ENCODE results near the gene ADTRP.
A peak's percentile ranks its signal among the peaks of the same experiment; 100 is the strongest.

ADTRP gene

GRCh38 chr6:11764250-11764604 is 14.4 kb downstream of the ADTRP start:
- Histone ChIP-seq H3K36me3 (ENCODE audit: control insufficient read depth in 1 of 2, insufficient read depth in 2 of 2, low read length in 2 of 2) (no peaks in the 10 kb centered on the region), H3K9me3 (ENCODE audit: control insufficient read depth in 1 of 2, low read length in 2 of 2) (no peaks in the 10 kb centered on the region), H3K27ac (ENCODE audit: low read length) (peak overlapping the region; percentile 64), H3K4me3 (ENCODE audit: low read depth in 1 of 2, low read length in 2 of 2) (no peak overlapping the region), H3K4me1 (ENCODE audit: control insufficient read depth in 1 of 2, insufficient read depth in 2 of 2, low read length in 2 of 2) (peaks cover 8 to 35% of the 10 kb centered on the region in 2 donors), H3K27me3 (ENCODE audit: low read depth, low read length) (no peaks in the 10 kb centered on the region)

DNA sequence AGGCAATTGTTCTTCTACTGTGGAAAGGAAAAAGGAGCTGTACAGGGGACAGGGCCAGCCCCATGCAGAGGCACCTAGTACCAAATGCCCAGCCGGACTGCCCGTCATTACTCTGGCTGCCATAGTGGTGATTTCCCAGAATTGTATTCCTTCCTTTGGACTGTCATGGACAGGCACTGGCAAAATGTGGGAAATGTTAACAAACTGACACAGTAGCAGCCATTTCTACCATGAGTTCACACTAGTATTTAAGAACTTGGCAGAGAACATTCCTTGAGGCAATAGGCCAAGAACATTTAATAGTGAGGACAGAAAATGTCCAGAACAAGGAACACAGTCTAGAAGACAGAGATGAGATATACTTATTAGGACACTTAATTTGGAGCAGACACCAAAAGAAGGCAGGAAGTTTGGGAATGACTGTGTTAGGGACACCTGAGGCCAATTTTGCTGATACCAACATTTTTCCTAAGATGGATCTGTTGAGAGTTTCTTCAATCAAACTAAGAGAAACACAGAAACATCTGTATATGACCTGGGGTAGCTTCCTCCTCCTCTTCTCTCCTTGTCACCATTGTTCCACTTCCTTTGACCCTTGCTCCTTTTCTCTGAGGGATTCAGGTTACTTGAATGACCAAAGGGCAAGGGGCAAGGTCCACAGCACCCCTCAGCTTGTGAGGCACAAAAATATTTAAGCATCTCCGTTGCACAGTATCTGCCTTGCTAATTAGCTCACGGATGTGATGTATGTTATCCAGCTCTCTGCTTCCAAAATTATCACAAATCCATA is 14.9 kb downstream of the ADTRP start:
- no peaks in the 10 kb centered on the region for H3K27me3 ChIP-seq (ENCODE audit: low read depth, low read length)
- no peaks in the 10 kb centered on the region for H3K36me3 ChIP-seq (ENCODE audit: control insufficient read depth in 1 of 2, insufficient read depth in 2 of 2, low read length in 2 of 2)
- no peaks in the 10 kb centered on the region for H3K9me3 ChIP-seq (ENCODE audit: control insufficient read depth in 1 of 2, low read length in 2 of 2)
- peaks cover 8 to 32% of the 10 kb centered on the region in 2 donors for H3K4me1 ChIP-seq (ENCODE audit: control insufficient read depth in 1 of 2, insufficient read depth in 2 of 2, low read length in 2 of 2)
- H3K27ac ChIP-seq (ENCODE audit: low read length), result peak overlapping the region; percentile 64
- no peak overlapping the region for H3K4me3 ChIP-seq (ENCODE audit: low read depth in 1 of 2, low read length in 2 of 2)

GRCh38 chr6:11762794-11763459 is 15.7 kb downstream of the ADTRP start:
- H3K36me3 ChIP-seq (ENCODE audit: control insufficient read depth in 1 of 2, insufficient read depth in 2 of 2, low read length in 2 of 2), result no peaks in the 10 kb centered on the region
- peak overlapping the region; percentile 64 for H3K27ac ChIP-seq (ENCODE audit: low read length)
- H3K4me3 ChIP-seq (ENCODE audit: low read depth in 1 of 2, low read length in 2 of 2), result no peak overlapping the region
- H3K27me3 ChIP-seq (ENCODE audit: low read depth, low read length), result no peaks in the 10 kb centered on the region
- H3K4me1 ChIP-seq (ENCODE audit: control insufficient read depth in 1 of 2, insufficient read depth in 2 of 2, low read length in 2 of 2), result peaks cover 8 to 32% of the 10 kb centered on the region in 2 donors
- H3K9me3 ChIP-seq (ENCODE audit: control insufficient read depth in 1 of 2, low read length in 2 of 2), result no peaks in the 10 kb centered on the region

DNA sequence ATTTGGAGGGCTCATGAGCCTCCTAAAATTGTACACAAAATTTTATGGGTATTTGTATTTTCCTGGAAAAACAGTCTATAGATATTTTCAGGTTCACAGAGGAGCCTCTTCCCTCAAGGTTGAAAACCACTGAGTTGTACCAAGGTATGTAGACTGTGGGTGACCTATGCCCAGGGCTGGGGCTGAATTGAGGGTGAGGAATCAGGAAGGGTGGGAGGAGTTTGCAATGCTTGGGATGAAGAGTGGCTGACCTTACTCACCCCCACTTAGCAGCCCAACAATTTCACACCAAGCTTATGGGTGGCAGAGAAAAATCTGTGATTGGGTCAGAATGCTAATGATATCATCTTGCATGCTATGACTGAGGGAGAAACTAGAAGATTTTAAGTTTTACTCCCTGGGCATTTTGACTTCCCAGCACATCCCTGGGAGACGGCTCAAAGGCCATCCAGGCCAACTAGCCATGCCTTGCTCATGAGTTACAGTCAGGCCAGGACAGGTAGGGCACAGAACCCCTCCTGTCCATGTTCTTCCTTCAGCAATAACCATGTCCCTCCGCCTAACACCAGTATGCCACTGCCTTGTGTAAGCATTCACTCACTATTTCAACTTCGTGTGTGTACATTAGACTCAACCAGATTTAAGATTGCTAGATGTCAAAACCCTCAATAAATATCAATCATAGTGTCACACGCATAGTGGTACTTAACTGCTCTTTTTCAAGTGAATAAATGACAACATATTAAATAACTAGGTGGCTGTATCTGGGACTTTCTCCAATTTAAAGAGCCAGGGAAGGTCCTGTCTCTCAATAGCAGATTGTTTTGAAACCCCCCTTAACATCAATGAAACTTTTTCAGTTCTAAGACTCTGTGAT is 16.6 kb downstream of the ADTRP start:
- peaks cover 6 to 31% of the 10 kb centered on the region in 2 donors for H3K4me1 ChIP-seq (ENCODE audit: control insufficient read depth in 1 of 2, insufficient read depth in 2 of 2, low read length in 2 of 2)
- H3K36me3 ChIP-seq (ENCODE audit: control insufficient read depth in 1 of 2, insufficient read depth in 2 of 2, low read length in 2 of 2), result no peaks in the 10 kb centered on the region
- no peak overlapping the region for H3K4me3 ChIP-seq (ENCODE audit: low read depth in 1 of 2, low read length in 2 of 2)
- no peaks in the 10 kb centered on the region for H3K9me3 ChIP-seq (ENCODE audit: control insufficient read depth in 1 of 2, low read length in 2 of 2)
- H3K27ac ChIP-seq (ENCODE audit: low read length), result peak overlapping the region; percentile 22
- no peaks in the 10 kb centered on the region for H3K27me3 ChIP-seq (ENCODE audit: low read depth, low read length)

DNA sequence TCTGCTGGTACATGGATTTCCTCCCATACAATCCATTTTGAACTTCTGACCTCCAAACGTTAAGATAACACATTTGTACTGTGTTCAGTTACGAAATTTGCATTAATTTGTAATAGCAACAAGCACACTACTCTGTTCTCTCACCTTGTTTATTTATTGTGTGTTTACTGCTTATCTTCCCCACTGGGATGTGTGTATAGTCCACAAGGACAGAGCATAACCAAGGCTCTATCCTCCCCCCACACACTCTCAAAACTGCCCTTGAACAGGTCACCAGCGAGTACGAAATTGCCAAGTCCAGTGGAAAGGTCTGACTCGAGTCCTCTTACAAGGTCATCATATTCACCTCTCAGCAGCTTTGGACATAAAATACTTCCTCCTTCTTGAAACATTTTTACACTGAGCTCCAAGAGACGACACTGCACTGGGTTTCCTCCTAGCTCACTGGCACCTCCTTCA is 18.6 kb downstream of the ADTRP start:
- Histone ChIP-seq H3K27me3 (ENCODE audit: low read depth, low read length) (no peaks in the 10 kb centered on the region), H3K9me3 (ENCODE audit: control insufficient read depth in 1 of 2, low read length in 2 of 2) (no peaks in the 10 kb centered on the region), H3K27ac (ENCODE audit: low read length) (no peak overlapping the region)

GRCh38 chr6:11758878-11759277 is 19.7 kb downstream of the ADTRP start:
- peaks cover 0 to 18% of the 10 kb centered on the region in 2 donors for H3K4me1 ChIP-seq (ENCODE audit: control insufficient read depth in 1 of 2, insufficient read depth in 2 of 2, low read length in 2 of 2)
- H3K9me3 ChIP-seq (ENCODE audit: control insufficient read depth in 1 of 2, low read length in 2 of 2), result no peaks in the 10 kb centered on the region
- no peak overlapping the region for H3K4me3 ChIP-seq (ENCODE audit: low read depth in 1 of 2, low read length in 2 of 2)
- no peaks in the 10 kb centered on the region for H3K27me3 ChIP-seq (ENCODE audit: low read depth, low read length)
- H3K27ac ChIP-seq (ENCODE audit: low read length), result no peak overlapping the region
- no peaks in the 10 kb centered on the region for H3K36me3 ChIP-seq (ENCODE audit: control insufficient read depth in 1 of 2, insufficient read depth in 2 of 2, low read length in 2 of 2)

More for the DNA sequence above, 18.6 kb downstream of the ADTRP start:
- Histone ChIP-seq H3K4me3 (ENCODE audit: low read depth in 1 of 2, low read length in 2 of 2) (no peak overlapping the region), H3K36me3 (ENCODE audit: control insufficient read depth in 1 of 2, insufficient read depth in 2 of 2, low read length in 2 of 2) (no peaks in the 10 kb centered on the region), H3K4me1 (ENCODE audit: control insufficient read depth in 1 of 2, insufficient read depth in 2 of 2, low read length in 2 of 2) (peaks cover 0 to 24% of the 10 kb centered on the region in 2 donors)

DNA sequence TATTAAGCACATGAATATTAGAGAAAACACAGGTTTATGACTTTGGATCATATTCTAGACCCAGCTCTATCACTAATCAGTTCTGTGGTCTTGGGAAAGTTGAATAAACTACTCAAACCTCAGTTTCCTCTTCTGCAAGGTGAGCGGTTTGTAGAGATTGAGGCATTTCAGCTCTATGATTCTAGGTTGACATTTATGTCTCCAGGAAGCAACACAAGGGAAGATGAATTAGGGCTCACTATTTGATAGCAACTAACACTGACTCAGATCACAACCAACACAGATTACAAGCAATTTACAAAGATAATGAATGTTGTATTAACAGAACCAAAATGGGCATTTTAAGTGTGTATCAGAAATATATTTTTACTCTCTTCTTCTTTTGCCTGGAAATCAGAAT is 21.9 kb downstream of the ADTRP start:
- Histone ChIP-seq H3K27ac (ENCODE audit: low read length) (no peak overlapping the region), H3K4me3 (ENCODE audit: low read depth in 1 of 2, low read length in 2 of 2) (no peak overlapping the region), H3K9me3 (ENCODE audit: control insufficient read depth in 1 of 2, low read length in 2 of 2) (no peaks in the 10 kb centered on the region), H3K27me3 (ENCODE audit: low read depth, low read length) (no peaks in the 10 kb centered on the region), H3K4me1 (ENCODE audit: control insufficient read depth in 1 of 2, insufficient read depth in 2 of 2, low read length in 2 of 2) (peaks cover 0 to 4% of the 10 kb centered on the region in 2 donors), H3K36me3 (ENCODE audit: control insufficient read depth in 1 of 2, insufficient read depth in 2 of 2, low read length in 2 of 2) (no peaks in the 10 kb centered on the region)

GRCh38 chr6:11756292-11756691 is 22.3 kb downstream of the ADTRP start:
- Histone ChIP-seq H3K4me1 (ENCODE audit: control insufficient read depth in 1 of 2, insufficient read depth in 2 of 2, low read length in 2 of 2) (peaks cover 0 to 4% of the 10 kb centered on the region in 2 donors), H3K36me3 (ENCODE audit: control insufficient read depth in 1 of 2, insufficient read depth in 2 of 2, low read length in 2 of 2) (no peaks in the 10 kb centered on the region), H3K4me3 (ENCODE audit: low read depth in 1 of 2, low read length in 2 of 2) (no peak overlapping the region), H3K9me3 (ENCODE audit: control insufficient read depth in 1 of 2, low read length in 2 of 2) (no peaks in the 10 kb centered on the region), H3K27me3 (ENCODE audit: low read depth, low read length) (no peaks in the 10 kb centered on the region), H3K27ac (ENCODE audit: low read length) (no peak overlapping the region)

DNA sequence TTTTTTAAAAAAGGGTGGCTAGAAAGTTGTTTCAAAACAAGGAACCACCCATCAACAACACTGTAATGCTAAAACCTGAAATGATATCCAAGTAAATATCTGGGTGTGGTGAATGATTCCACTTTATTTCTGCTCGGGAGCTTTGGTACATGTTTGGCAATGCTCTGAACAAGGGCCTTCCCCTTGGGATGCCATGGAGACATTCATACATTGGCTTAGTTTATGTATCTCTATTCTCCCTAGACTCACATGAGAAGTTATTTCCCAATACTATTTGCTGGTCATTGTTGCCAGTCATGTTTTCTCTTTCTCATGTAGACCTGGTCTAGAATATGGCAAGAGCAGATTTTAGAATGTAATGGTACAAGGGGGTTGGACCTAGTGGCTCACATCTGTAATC is 22.9 kb downstream of the ADTRP start:
- H3K27ac ChIP-seq (ENCODE audit: low read length), result peak overlapping the region; percentile 4
- no peaks in the 10 kb centered on the region for H3K36me3 ChIP-seq (ENCODE audit: control insufficient read depth in 1 of 2, insufficient read depth in 2 of 2, low read length in 2 of 2)
- no peaks in the 10 kb centered on the region for H3K27me3 ChIP-seq (ENCODE audit: low read depth, low read length)
- no peaks in the 10 kb centered on the region for H3K9me3 ChIP-seq (ENCODE audit: control insufficient read depth in 1 of 2, low read length in 2 of 2)
- H3K4me3 ChIP-seq (ENCODE audit: low read depth in 1 of 2, low read length in 2 of 2), result no peak overlapping the region
- H3K4me1 ChIP-seq (ENCODE audit: control insufficient read depth in 1 of 2, insufficient read depth in 2 of 2, low read length in 2 of 2), result peaks cover 0 to 4% of the 10 kb centered on the region in 2 donors

DNA sequence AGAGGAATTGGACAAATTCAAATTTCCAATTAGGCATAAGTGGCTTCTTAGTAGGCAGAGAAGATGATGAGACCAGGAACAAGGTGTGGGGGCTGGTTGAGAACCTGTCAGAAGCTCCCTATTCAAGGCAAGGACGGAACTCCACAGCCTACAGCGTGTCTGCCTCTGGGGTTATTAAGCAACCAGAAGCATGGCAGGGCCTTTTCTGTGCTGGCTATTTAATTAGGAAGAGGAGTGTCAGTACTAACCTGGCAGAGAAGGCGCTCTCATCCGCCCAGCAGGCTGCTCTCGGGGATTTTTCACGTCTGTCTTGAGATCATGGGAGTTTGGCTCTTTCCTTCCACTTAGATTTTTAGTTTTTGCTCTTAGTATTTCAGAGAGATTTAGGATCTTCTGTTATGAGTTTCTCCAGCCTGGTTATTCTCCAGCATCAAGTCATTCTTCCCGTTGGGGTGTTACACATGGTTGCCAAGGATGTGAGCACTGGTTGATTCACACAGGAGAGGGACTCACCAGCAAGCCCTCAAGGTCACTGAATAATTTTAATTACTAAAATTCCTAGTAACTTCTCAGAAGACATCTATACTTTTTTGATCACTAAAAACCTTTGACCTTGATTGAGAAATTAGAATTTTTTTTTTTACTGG is 23.9 kb downstream of the ADTRP start:
- Histone ChIP-seq H3K27ac (ENCODE audit: low read length) (peak overlapping the region; percentile 58), H3K4me3 (ENCODE audit: low read depth in 1 of 2, low read length in 2 of 2) (no peak overlapping the region), H3K27me3 (ENCODE audit: low read depth, low read length) (no peaks in the 10 kb centered on the region), H3K36me3 (ENCODE audit: control insufficient read depth in 1 of 2, insufficient read depth in 2 of 2, low read length in 2 of 2) (no peaks in the 10 kb centered on the region), H3K9me3 (ENCODE audit: control insufficient read depth in 1 of 2, low read length in 2 of 2) (no peaks in the 10 kb centered on the region), H3K4me1 (ENCODE audit: control insufficient read depth in 1 of 2, insufficient read depth in 2 of 2, low read length in 2 of 2) (no peaks in the 10 kb centered on the region)

DNA sequence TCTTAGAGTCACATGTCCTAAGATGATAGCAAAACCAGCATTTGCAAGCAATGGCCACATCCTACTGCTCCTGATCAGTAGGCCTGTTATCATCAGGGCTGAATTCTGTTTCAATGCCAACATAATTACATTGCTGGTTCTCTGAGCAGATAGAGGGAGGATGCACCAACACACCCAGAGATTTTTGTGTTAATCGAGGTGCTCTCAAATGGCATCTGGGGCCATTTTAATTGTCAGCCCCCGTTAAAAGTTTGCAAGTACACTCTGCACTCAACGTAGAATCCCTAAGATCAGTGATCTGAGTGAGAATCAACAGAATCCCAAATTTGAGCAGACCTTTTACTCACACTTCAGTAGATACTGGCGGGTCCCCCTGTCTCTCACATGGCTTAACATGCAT is 24.8 kb downstream of the ADTRP start:
- no peaks in the 10 kb centered on the region for H3K9me3 ChIP-seq (ENCODE audit: control insufficient read depth in 1 of 2, low read length in 2 of 2)
- no peak overlapping the region for H3K4me3 ChIP-seq (ENCODE audit: low read depth in 1 of 2, low read length in 2 of 2)
- no peak overlapping the region for H3K27ac ChIP-seq (ENCODE audit: low read length)

More for the DNA sequence above, 24.8 kb downstream of the ADTRP start:
- Histone ChIP-seq H3K36me3 (ENCODE audit: control insufficient read depth in 1 of 2, insufficient read depth in 2 of 2, low read length in 2 of 2) (no peaks in the 10 kb centered on the region), H3K27me3 (ENCODE audit: low read depth, low read length) (no peaks in the 10 kb centered on the region), H3K4me1 (ENCODE audit: control insufficient read depth in 1 of 2, insufficient read depth in 2 of 2, low read length in 2 of 2) (no peaks in the 10 kb centered on the region)
